ENCODE measurements around the gene PELI2.

Gene PELI2

DNA sequence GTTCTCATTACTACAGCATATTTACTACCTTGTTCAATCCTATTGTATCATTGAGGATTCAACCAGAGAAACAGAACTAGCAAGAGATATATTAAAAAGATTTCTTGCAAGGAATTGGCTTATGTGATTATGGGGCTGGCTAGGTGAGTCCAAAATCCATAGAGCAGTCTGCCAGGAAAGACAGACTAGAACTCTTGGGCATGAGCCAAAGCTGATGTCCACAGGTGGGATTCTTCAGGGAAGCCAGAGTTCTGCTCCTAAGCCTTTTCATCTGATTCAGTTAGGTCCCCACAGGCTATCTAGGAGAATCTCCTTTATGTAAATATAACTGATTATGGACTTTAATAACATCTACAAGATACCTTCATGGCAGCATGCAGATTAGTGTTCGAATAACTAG is 26.0 kb downstream of the PELI2 start:
- TF ChIP-seq, protein P1, sequence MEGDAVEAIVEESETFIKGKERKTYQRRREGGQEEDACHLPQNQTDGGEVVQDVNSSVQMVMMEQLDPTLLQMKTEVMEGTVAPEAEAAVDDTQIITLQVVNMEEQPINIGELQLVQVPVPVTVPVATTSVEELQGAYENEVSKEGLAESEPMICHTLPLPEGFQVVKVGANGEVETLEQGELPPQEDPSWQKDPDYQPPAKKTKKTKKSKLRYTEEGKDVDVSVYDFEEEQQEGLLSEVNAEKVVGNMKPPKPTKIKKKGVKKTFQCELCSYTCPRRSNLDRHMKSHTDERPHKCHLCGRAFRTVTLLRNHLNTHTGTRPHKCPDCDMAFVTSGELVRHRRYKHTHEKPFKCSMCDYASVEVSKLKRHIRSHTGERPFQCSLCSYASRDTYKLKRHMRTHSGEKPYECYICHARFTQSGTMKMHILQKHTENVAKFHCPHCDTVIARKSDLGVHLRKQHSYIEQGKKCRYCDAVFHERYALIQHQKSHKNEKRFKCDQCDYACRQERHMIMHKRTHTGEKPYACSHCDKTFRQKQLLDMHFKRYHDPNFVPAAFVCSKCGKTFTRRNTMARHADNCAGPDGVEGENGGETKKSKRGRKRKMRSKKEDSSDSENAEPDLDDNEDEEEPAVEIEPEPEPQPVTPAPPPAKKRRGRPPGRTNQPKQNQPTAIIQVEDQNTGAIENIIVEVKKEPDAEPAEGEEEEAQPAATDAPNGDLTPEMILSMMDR (IDR thresholded peaks at IDR 0.05; ENCODE audit: low read depth, low read length, missing control alignments), result no peak
- no peak overlapping the region for H3K4me3 ChIP-seq (ENCODE audit: low read depth, low read length)
- DNase-seq (ENCODE audit: low read depth), result no peak
- in situ Hi-C loops (cut with HindIII; ENCODE audit: low sequenced_read_pairs), result no loop called here

DNA sequence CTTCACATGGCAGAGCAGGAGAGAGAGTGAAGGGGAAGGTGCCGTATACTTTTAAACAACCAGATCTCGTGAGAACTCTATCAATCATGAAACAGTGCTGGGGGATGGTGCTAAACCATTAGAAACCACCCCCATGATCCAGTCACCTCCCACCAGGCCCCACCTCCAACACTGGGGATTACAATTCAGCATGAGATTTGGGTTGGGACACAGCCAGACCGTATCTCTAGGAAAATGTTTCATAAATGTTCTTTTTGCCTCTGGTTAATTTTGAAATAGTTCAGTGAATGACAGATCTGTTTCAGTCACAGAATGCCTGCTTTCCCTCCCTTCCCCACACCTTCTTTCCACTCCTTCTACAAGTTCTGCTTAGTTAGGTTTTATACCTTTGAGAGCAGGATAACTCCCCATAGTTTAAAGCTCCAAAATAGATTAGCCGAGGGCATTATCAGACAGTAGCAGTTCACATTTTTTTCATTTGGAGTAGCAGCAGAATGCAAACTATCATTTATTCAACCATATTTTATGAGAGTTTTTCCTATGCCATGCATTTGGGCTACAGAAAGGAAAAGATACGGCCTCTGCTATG is 27.1 kb downstream of the PELI2 start:
- in situ Hi-C loops (cut with HindIII; ENCODE audit: low sequenced_read_pairs), result no loop called here

DNA sequence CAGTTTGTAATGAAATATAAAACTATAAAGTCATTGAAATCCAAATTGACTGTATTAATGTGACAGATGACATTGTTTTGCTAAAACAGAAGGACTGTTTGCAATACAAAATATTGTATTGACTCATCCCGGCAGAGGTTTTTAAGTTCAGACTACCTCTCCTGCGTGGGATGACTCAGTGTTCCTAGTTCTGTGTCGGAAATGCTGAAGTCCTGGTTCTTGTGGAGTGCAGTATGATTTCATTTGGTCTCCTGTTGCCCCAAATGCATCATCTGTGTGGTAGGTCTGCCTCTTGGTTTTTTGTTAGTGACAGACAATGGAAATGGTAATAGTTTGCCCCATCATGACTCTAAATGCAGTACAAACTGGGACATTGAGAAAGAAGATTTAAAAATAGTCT is 27.8 kb downstream of the PELI2 start:
- in situ Hi-C loops (cut with HindIII; ENCODE audit: low sequenced_read_pairs), result no loop called here
- DNase-seq (ENCODE audit: low read depth), result peak; percentile 19
- H3K4me3 ChIP-seq (ENCODE audit: low read depth, low read length), result no peak overlapping the region
- TF ChIP-seq, protein P1 (IDR thresholded peaks at IDR 0.05; ENCODE audit: low read depth, low read length, missing control alignments), result no peak

More for the DNA sequence above, 27.1 kb downstream of the PELI2 start:
- no peak overlapping the region for H3K4me3 ChIP-seq (ENCODE audit: low read depth, low read length)
- TF ChIP-seq, protein P1 (IDR thresholded peaks at IDR 0.05; ENCODE audit: low read depth, low read length, missing control alignments), result no peak
- DNase-seq (ENCODE audit: low read depth), result no peak

DNA sequence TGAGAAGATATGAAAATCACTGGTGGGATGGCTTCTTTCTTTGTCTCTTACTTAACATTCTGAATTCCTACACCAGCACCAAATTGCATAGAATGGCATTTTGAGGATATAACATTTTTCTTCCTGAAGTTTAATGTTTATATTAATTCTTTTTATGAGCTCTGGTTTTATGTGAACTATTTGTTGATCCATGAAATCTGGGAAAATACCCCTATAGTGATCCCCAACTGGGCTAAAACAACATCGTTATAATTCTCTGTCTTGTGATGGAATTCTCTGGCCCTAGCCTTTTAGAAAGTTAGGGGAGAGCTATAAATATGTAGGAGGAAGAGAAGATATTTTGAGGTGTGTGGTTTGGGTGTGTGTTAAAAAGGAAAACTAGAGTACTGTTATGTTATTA is 29.2 kb downstream of the PELI2 start:
- no peak for DNase-seq (ENCODE audit: low read depth)
- H3K4me3 ChIP-seq (ENCODE audit: low read depth, low read length), result no peak overlapping the region
- in situ Hi-C loops (cut with HindIII; ENCODE audit: low sequenced_read_pairs), result no loop called here
- TF ChIP-seq, protein P1 (IDR thresholded peaks at IDR 0.05; ENCODE audit: low read depth, low read length, missing control alignments), result no peak

DNA sequence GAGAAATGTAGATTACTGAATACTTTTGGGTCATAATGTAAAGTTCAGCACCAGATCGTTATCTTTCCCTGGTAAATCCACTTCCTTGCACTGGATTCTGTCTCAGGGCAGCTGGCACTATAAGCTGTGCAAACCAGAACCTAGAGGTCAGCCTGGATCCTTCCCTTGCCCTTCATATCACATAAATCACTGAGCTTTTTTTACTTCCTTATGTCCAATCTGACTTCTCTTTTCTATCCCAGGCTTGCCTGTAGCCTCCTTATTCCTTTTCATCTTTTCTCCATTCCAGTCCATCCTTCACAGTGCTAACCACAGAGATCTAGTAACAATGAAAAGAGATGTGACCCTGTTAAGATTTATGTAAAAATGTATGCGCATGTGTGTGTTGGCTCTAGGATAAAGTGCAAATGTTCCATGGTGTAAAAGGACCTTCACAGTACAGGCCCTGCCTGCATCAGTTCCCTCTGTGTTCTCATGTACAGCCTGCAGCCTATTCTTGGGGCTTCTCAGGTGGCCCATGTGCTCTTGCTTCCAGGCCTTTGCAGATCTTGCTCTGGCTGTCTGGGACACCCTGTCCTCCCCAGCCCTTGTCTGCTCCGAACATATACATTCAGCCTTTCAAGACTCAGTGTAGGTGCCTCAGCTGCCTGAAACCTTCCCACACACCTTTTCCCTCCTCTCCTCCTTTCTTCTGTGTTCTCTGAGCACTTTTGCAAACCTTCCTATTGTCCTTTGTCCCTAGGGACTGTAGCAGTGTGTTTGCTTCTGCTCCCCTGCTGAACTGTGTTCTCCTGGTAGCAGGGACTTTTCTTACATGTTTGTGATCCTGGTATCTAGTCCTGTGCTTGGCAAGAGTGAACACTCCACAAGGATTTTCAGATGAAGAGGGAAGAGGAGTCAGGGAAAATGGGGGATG is 30.0 kb downstream of the PELI2 start:
- H3K4me3 ChIP-seq (ENCODE audit: low read depth, low read length), result no peak overlapping the region
- in situ Hi-C loops (cut with HindIII; ENCODE audit: low sequenced_read_pairs), result no loop called here
- DNase-seq (ENCODE audit: low read depth), result no peak
- TF ChIP-seq, protein P1 (IDR thresholded peaks at IDR 0.05; ENCODE audit: low read depth, low read length, missing control alignments), result no peak

DNA sequence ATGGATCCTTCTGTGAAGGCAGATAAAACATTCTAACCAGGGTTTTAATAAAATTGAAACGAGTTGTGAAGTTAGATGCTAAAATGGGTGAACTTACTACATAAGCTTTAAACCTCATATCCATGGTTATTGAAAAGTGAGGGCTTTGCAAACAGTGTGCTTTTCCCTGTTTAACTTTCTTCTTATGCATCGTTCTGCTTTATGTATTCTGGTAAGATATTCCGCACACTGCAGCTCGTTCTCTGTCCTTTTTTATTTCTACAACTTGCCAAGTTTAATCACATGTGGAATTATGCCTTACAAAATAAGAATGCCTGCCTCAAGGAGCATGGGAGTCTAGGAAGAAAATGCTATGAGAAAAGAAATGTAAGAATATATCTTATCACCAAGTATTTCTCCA is 30.9 kb downstream of the PELI2 start:
- TF ChIP-seq, protein P1 (IDR thresholded peaks at IDR 0.05; ENCODE audit: low read depth, low read length, missing control alignments), result no peak
- H3K4me3 ChIP-seq (ENCODE audit: low read depth, low read length), result no peak overlapping the region
- in situ Hi-C loops (cut with HindIII; ENCODE audit: low sequenced_read_pairs), result no loop called here
- no peak for DNase-seq (ENCODE audit: low read depth)
